ENCODE data around the gene NTHL1.
"Not testable (repeated sequence)": the region's sequence is repeated elsewhere in the genome, so short reads cannot be mapped to it uniquely, and the experiment has no call there.

The NTHL1 gene

GRCh38 chr16:2029350-2029749, 18.3 kb downstream of the NTHL1 start:
- no peak for DNase-seq (ENCODE audit: low read depth)

- no peak for DNase-seq (ENCODE audit: low read depth)
Measured at GRCh38 chr16:2028620-2029220, 18.9 kb downstream of the NTHL1 start.

- DNase-seq (ENCODE audit: low read depth) = no peak
Measured at GRCh38 chr16:2028146-2028545, 19.5 kb downstream of the NTHL1 start.

GRCh38 chr16:2027024-2028010, 20.3 kb downstream of the NTHL1 start:
- DNase-seq (ENCODE audit: low read depth) = no peak

- no peak for DNase-seq (ENCODE audit: low read depth)
Measured at GRCh38 chr16:2026461-2027023, 21.1 kb downstream of the NTHL1 start, which contains the start of gene NHERF2. Gene NHERF2 (plus strand): TSS chr16:2026902. CDS start chr16:2027006, 104 bp downstream.

- no peak for DNase-seq (ENCODE audit: low read depth)
Measured at GRCh38 chr16:2025878-2026460, 21.7 kb downstream of the NTHL1 start.

- DNase-seq (ENCODE audit: low read depth) = no peak
Measured at GRCh38 chr16:2025251-2025650, 22.4 kb downstream of the NTHL1 start.

GRCh38 chr16:2024032-2024420, 23.6 kb downstream of the NTHL1 start:
- DNase-seq (ENCODE audit: low read depth) = no peak

GRCh38 chr16:2023092-2024031, 24.3 kb downstream of the NTHL1 start:
- peak; percentile 93 for DNase-seq (ENCODE audit: low read depth)

- no peak for DNase-seq (ENCODE audit: low read depth)
Measured at GRCh38 chr16:2022723-2023091, 24.9 kb downstream of the NTHL1 start.

GRCh38 chr16:2019921-2020831, 27.5 kb downstream of the NTHL1 start:
- DNase-seq (ENCODE audit: low read depth) = no peak

GRCh38 chr16:2019518-2019920, 28.1 kb downstream of the NTHL1 start, which contains the start of gene NPW:
Gene NPW (plus strand): TSS chr16:2019785.
- no peak for DNase-seq (ENCODE audit: low read depth)

- no peak for DNase-seq (ENCODE audit: low read depth)
Measured at GRCh38 chr16:2016407-2016922, 31.2 kb downstream of the NTHL1 start.

- no peak for DNase-seq (ENCODE audit: low read depth)
Measured at GRCh38 chr16:2015947-2016208, 31.8 kb downstream of the NTHL1 start.

- DNase-seq (ENCODE audit: low read depth) = no peak
Measured at GRCh38 chr16:2015117-2015946, 32.3 kb downstream of the NTHL1 start.

GRCh38 chr16:2013527-2013926, 34.1 kb downstream of the NTHL1 start:
- DNase-seq (ENCODE audit: low read depth) = no peak

GRCh38 chr16:2011726-2012125, 35.9 kb downstream of the NTHL1 start:
- DNase-seq (ENCODE audit: low read depth) = not testable (repeated sequence)

GRCh38 chr16:2009791-2010510, 37.7 kb downstream of the NTHL1 start, which contains the start of gene ZNF598:
Gene ZNF598 (minus strand): TSS chr16:2009821.
- DNase-seq (ENCODE audit: low read depth) = peak; percentile 72

All from T follicular helper cell (primary cell).